ENCODE results near the gene PGLYRP3.

PGLYRP3 gene

DNA sequence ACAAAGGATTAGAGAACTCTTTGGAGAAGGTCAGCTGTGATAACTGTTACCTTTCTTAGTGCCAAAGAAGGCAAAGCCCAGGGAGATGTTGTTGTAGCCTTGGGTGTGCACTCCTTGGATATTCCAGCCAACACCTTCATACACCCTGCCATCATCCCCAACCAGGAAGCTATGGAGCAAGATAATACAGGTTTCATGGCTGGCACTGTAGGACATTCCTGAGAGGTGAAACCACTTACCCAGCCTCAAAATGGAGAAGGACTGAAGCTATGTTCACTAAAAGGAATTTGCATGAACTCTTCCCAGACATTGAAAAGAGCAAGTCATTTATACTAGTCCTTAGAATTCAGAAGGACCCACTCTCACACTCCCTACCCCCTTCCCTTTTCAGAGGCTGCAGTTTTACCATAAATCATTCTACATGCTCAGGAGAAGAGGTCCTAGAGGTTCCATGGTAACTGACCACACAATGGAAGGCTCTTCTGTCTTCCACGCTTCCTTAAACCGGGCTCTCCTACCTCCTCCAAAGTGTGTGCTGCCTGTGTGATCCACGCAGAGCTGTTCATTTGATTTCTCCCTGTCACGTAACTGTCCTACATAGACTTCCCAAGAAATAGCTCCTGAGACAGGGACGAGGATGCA lies 30.4 kb upstream of the PGLYRP3 start:
- ChIA-PET CTCF (interaction anchor here (0.7 to 3.7 kb wide), 4 partner anchors 9 to 178 kb away, joined by 3 to 18 read pairs (median 5); no protein-coding TSS in a partner anchor), POLR2A (no interaction called here)
- Histone ChIP-seq H3K27ac (ENCODE audit: extremely low read depth, low read depth, low read length) (no peak overlapping the region), H3K9me3 (ENCODE audit: control insufficient read depth, insufficient read depth, low read depth, low read length) (no peaks in the 10 kb centered on the region), H3K36me3 (ENCODE audit: control insufficient read depth in 2 of 2, insufficient read depth in 1 of 2, low read length in 2 of 2) (no peaks in the 10 kb centered on the region), H3K4me1 (ENCODE audit: control insufficient read depth, insufficient read depth, low read length) (no peaks in the 10 kb centered on the region), H3K4me3 (ENCODE audit: low read depth, low read length) (no peak overlapping the region)
- TF ChIP-seq ZNF501 (tag by site-specific recombination; IDR thresholded peaks at IDR 0.05) (no peak), ZNF76 (tag by site-specific recombination; IDR thresholded peaks at IDR 0.05; ENCODE audit: borderline replicate concordance, low read depth) (no peak), ZNF121 (tag by site-specific recombination; IDR thresholded peaks at IDR 0.05) (no peak), ZNF791 (tag by site-specific recombination; IDR thresholded peaks at IDR 0.05) (no peak), ZNF664 (tag by site-specific recombination; IDR thresholded peaks at IDR 0.05) (no peak), ZNF311 (tag by site-specific recombination; IDR thresholded peaks at IDR 0.05; ENCODE audit: borderline replicate concordance) (no peak), YY1 (tag by site-specific recombination; IDR thresholded peaks at IDR 0.05) (no peak), ZNF837 (tag by site-specific recombination; IDR thresholded peaks at IDR 0.05) (no peak), ZNF549 (tag by site-specific recombination; IDR thresholded peaks at IDR 0.05) (no peak)
- TF ChIP-seq, protein P1, sequence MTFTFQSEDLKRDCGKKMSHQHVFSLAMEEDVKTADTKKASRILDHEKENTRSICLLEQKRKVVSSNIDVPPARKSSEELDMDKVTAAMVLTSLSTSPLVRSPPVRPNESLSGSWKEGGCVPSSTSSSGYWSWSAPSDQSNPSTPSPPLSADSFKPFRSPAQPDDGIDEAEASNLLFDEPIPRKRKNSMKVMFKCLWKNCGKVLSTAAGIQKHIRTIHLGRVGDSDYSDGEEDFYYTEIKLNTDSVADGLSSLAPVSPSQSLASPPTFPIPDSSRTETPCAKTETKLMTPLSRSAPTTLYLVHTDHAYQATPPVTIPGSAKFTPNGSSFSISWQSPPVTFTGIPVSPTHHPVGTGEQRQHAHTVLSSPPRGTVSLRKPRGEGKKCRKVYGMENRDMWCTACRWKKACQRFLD (tag by site-specific recombination; IDR thresholded peaks at IDR 0.05): no peak
- TF ChIP-seq, protein P2, sequence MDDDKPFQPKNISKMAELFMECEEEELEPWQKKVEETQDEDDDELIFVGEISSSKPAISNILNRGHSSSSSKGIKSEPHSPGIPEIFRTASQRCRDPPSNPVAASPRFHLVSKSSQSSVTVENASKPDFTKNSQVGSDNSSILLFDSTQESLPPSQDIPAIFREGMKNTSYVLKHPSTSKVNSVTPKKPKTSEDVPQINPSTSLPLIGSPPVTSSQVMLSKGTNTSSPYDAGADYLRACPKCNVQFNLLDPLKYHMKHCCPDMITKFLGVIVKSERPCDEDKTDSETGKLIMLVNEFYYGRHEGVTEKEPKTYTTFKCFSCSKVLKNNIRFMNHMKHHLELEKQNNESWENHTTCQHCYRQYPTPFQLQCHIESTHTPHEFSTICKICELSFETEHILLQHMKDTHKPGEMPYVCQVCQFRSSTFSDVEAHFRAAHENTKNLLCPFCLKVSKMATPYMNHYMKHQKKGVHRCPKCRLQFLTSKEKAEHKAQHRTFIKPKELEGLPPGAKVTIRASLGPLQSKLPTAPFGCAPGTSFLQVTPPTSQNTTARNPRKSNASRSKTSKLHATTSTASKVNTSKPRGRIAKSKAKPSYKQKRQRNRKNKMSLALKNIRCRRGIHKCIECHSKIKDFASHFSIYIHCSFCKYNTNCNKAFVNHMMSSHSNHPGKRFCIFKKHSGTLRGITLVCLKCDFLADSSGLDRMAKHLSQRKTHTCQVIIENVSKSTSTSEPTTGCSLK (tag by site-specific recombination; IDR thresholded peaks at IDR 0.05): no peak
- TF ChIP-seq, protein P3, sequence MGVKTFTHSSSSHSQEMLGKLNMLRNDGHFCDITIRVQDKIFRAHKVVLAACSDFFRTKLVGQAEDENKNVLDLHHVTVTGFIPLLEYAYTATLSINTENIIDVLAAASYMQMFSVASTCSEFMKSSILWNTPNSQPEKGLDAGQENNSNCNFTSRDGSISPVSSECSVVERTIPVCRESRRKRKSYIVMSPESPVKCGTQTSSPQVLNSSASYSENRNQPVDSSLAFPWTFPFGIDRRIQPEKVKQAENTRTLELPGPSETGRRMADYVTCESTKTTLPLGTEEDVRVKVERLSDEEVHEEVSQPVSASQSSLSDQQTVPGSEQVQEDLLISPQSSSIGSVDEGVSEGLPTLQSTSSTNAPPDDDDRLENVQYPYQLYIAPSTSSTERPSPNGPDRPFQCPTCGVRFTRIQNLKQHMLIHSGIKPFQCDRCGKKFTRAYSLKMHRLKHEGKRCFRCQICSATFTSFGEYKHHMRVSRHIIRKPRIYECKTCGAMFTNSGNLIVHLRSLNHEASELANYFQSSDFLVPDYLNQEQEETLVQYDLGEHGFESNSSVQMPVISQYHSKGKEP (tag by site-specific recombination; IDR thresholded peaks at IDR 0.05): no peak
- TF ChIP-seq, protein P4, sequence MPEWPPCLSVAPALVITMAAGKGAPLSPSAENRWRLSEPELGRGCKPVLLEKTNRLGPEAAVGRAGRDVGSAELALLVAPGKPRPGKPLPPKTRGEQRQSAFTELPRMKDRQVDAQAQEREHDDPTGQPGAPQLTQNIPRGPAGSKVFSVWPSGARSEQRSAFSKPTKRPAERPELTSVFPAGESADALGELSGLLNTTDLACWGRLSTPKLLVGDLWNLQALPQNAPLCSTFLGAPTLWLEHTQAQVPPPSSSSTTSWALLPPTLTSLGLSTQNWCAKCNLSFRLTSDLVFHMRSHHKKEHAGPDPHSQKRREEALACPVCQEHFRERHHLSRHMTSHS (tag by site-specific recombination; IDR thresholded peaks at IDR 0.05): no peak

DNA sequence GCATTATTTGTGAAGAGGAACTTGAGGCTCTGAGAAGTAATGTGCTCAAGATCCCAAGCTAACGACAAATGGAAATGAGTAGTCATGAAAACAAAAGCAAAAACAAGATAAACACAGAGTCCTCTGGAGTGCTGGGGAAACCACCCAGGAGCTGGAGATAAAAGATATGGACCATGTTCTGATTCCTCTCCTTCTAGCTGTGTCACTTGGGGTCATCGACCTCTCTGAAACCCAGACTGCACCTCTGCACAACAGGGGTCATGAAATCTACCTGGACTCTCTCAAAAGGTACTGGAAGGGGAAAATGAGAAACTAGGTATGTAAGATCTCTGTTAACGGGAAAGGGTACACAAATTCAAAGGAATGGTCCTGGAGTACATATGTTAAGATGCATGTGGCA lies 29.4 kb upstream of the PGLYRP3 start:
- ChIA-PET POLR2A (no interaction called here), CTCF (interaction anchor here (2.4 to 3.7 kb wide), 2 partner anchors 10 to 123 kb away, joined by 6 to 18 read pairs; no protein-coding TSS in a partner anchor)
- H3K4me3 ChIP-seq (ENCODE audit: low read depth, low read length): no peak overlapping the region
- no peak for TF ChIP-seq KLF16 (tag by site-specific recombination; IDR thresholded peaks at IDR 0.05)
- TF ChIP-seq, protein P5, sequence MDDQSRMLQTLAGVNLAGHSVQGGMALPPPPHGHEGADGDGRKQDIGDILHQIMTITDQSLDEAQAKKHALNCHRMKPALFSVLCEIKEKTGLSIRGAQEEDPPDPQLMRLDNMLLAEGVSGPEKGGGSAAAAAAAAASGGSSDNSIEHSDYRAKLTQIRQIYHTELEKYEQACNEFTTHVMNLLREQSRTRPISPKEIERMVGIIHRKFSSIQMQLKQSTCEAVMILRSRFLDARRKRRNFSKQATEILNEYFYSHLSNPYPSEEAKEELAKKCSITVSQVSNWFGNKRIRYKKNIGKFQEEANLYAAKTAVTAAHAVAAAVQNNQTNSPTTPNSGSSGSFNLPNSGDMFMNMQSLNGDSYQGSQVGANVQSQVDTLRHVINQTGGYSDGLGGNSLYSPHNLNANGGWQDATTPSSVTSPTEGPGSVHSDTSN (CRISPR knock-in tag; IDR thresholded peaks at IDR 0.05): no peak
- TF ChIP-seq, protein P6, sequence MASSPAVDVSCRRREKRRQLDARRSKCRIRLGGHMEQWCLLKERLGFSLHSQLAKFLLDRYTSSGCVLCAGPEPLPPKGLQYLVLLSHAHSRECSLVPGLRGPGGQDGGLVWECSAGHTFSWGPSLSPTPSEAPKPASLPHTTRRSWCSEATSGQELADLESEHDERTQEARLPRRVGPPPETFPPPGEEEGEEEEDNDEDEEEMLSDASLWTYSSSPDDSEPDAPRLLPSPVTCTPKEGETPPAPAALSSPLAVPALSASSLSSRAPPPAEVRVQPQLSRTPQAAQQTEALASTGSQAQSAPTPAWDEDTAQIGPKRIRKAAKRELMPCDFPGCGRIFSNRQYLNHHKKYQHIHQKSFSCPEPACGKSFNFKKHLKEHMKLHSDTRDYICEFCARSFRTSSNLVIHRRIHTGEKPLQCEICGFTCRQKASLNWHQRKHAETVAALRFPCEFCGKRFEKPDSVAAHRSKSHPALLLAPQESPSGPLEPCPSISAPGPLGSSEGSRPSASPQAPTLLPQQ (tag by site-specific recombination; IDR thresholded peaks at IDR 0.05): no peak
- no peak for TF ChIP-seq ZNF175 (tag by site-specific recombination; IDR thresholded peaks at IDR 0.05)
- no peak for TF ChIP-seq ZNF830 (tag by site-specific recombination; IDR thresholded peaks at IDR 0.05; ENCODE audit: low read depth)
- TF ChIP-seq ZNF350 (tag by site-specific recombination; IDR thresholded peaks at IDR 0.05): no peak
- TF ChIP-seq ZNF473 (tag by site-specific recombination; IDR thresholded peaks at IDR 0.05): no peak
- TF ChIP-seq, protein P7, sequence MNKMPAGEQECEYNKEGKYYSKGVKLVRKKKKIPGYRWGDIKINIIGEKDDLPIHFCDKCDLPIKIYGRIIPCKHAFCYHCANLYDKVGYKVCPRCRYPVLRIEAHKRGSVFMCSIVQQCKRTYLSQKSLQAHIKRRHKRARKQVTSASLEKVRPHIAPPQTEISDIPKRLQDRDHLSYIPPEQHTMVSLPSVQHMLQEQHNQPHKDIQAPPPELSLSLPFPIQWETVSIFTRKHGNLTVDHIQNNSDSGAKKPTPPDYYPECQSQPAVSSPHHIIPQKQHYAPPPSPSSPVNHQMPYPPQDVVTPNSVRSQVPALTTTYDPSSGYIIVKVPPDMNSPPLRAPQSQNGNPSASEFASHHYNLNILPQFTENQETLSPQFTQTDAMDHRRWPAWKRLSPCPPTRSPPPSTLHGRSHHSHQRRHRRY (tag by site-specific recombination; IDR thresholded peaks at IDR 0.05): no peak
- TF ChIP-seq, protein P8, sequence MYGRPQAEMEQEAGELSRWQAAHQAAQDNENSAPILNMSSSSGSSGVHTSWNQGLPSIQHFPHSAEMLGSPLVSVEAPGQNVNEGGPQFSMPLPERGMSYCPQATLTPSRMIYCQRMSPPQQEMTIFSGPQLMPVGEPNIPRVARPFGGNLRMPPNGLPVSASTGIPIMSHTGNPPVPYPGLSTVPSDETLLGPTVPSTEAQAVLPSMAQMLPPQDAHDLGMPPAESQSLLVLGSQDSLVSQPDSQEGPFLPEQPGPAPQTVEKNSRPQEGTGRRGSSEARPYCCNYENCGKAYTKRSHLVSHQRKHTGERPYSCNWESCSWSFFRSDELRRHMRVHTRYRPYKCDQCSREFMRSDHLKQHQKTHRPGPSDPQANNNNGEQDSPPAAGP (tag by site-specific recombination; IDR thresholded peaks at IDR 0.05): no peak
- TF ChIP-seq ZNF2 (tag by site-specific recombination; IDR thresholded peaks at IDR 0.05): no peak
- TF ChIP-seq ZSCAN30 (tag by site-specific recombination; IDR thresholded peaks at IDR 0.05): no peak
- no peaks in the 10 kb centered on the region for H3K9me3 ChIP-seq (ENCODE audit: control insufficient read depth, insufficient read depth, low read depth, low read length)
- H3K36me3 ChIP-seq (ENCODE audit: control insufficient read depth in 2 of 2, insufficient read depth in 1 of 2, low read length in 2 of 2): no peaks in the 10 kb centered on the region
- H3K27ac ChIP-seq (ENCODE audit: extremely low read depth, low read depth, low read length): no peak overlapping the region
- no peaks in the 10 kb centered on the region for H3K4me1 ChIP-seq (ENCODE audit: control insufficient read depth, insufficient read depth, low read length)

Data from HEK293 (cell line).